ENCODE data around the gene LITAFD. TPM values are rescaled to one million over a fixed set of nuclear protein-coding genes. Genes with fewer than 3 reads are reported as not detected.
A peak's percentile ranks its signal among the peaks of the same experiment; 100 is the strongest.

LITAFD gene
- total and polyA plus RNA-seq, 10 of the 15 experiments (the other 5 are each of a cell fraction or from before 2014, with no cell fraction given): not detected

- WGBS (ENCODE audit: insufficient coverage, insufficient replicate concordance, low lambda C conversion rate, missing lambda C conversion rate): 94% methylated on average over 19 of the region's 19 CpGs
- Histone ChIP-seq H2AFZ (ENCODE audit: control insufficient read depth, low read depth, low read length) (no peak overlapping the region), H3K4me2 (ENCODE audit: control insufficient read depth, insufficient read depth) (no peak overlapping the region), H3K79me2 (ENCODE audit: control insufficient read depth, insufficient read depth, low read length) (no peaks in the 10 kb centered on the region), H4K20me1 (ENCODE audit: control insufficient read depth, insufficient read depth) (no peaks in the 10 kb centered on the region; the same call in none of the 2 replicates), H3K4me3 (no peak overlapping the region), H3K4me1 (ENCODE audit: control insufficient read depth, insufficient read depth, low read length) (no peaks in the 10 kb centered on the region; the same call in 1 of the 2 replicates), H3K27me3 (replicated peaks in 1 of 2; ENCODE audit: control insufficient read depth in 2 of 2, insufficient read depth in 2 of 2, low read length in 1 of 2) (no peaks in the 10 kb centered on the region), H3K36me3 (ENCODE audit: control insufficient read depth in 2 of 2, insufficient read depth in 2 of 2, low read length in 1 of 2) (peaks cover 44 to 53% of the 10 kb centered on the region in 2 experiments), H3K9me3 (replicated peaks; ENCODE audit: control insufficient read depth, insufficient read depth, low read length) (no peaks in the 10 kb centered on the region), H3K9ac (ENCODE audit: control insufficient read depth, insufficient read depth, low read length) (no peak overlapping the region), H3K27ac (ENCODE audit: control insufficient read depth, insufficient read depth) (no peak overlapping the region)
- ATAC-seq (no peak), FAIRE-seq (no peak), DNase-seq (ENCODE audit: low read depth, low spot score) (no peak)
- in situ Hi-C loops (cut with MboI) (no loop called here), intact Hi-C loops (cut with micrococcal nuclease; ENCODE audit: unreplicated experiment) (no loop called here)
- ChIA-PET RAD21 (ENCODE audit: unreplicated experiment) (interaction anchor here (1.2 to 1.4 kb wide), 2 partner anchors 19 to 22 kb away, joined by 3 read pairs; partner anchors contain the start of gene CARHSP1), SMC1A (ENCODE audit: uncharacterized antibody, unreplicated experiment) (no interaction called here), CTCF (interaction anchor here (0.5 to 1.2 kb wide), 2 partner anchors 24 to 30 kb away, joined by 3 to 4 read pairs; no protein-coding TSS in a partner anchor), POLR2A (no interaction called here)
- no TSS peak for BruUV-seq (replicated peaks)
- TF ChIP-seq MXI1 (IDR thresholded peaks at IDR 0.05; ENCODE audit: low read depth, low read length) (no peak), POLR2A (IDR thresholded peaks at IDR 0.05; ENCODE audit: low read depth, low read length) (peak; percentile 65), LARP7 (IDR thresholded peaks at IDR 0.05) (no peak), PML (IDR thresholded peaks at IDR 0.05; ENCODE audit: low read length) (peak; percentile 6; the same call in 1 of the 2 replicates), HDGF (IDR thresholded peaks at IDR 0.05) (no peak), CEBPZ (IDR thresholded peaks at IDR 0.05; ENCODE audit: low read depth, low read length) (no peak), POLR2AphosphoS5 (IDR thresholded peaks at IDR 0.05; ENCODE audit: low read length) (no peak; the same call in 1 of the 2 replicates)
Measured at GRCh38 chr16:8849411-8850011, 32.6 kb upstream of the LITAFD start.
